Endodermal cell (in vitro differentiated cells): ENCODE results near the gene BUD31. TPM values are rescaled to one million over a fixed set of nuclear protein-coding genes. Genes with fewer than 3 reads are reported as not detected.

ENCODE experiments used
- DNase-seq: peaks from one replicate; pipeline ENCODE4 v3.0.0-alpha.2; 2017
- H3K27ac ChIP-seq: 2 replicates; pipeline ENCODE4 v1.5.1; 2013; ENCODE audit warnings: mild to moderate bottlenecking, low read depth, low read length, moderate library complexity
- H3K27me3 ChIP-seq: 2 replicates; pipeline ENCODE4 v1.6.1; 2013; ENCODE audit warnings: mild to moderate bottlenecking, low read length, moderate library complexity; ENCODE audit not compliant: insufficient read depth, control insufficient read depth, poor library complexity, severe bottlenecking
- H3K36me3 ChIP-seq: 2 replicates; pipeline ENCODE4 v1.7.0; 2013; ENCODE audit warnings: mild to moderate bottlenecking, low read length, moderate library complexity; ENCODE audit not compliant: control insufficient read depth, insufficient read depth
- H3K4me1 ChIP-seq: one replicate; pipeline ENCODE4 v1.7.0; 2013; ENCODE audit warnings: low read length; ENCODE audit not compliant: control insufficient read depth, insufficient read depth
- H3K4me3 ChIP-seq: 2 replicates; pipeline ENCODE4 v1.5.1; 2013; ENCODE audit warnings: mild to moderate bottlenecking, low read length, moderate library complexity
- H3K9ac ChIP-seq: 2 replicates; pipeline ENCODE4 v1.6.1; 2013; ENCODE audit warnings: mild to moderate bottlenecking, low read length, moderate library complexity; ENCODE audit not compliant: poor library complexity, severe bottlenecking; ENCODE audit errors: extremely low read depth
- H3K9me3 ChIP-seq: 2 replicates; pipeline ENCODE4 v1.6.1; 2013; ENCODE audit warnings: mild to moderate bottlenecking, low read length, moderate library complexity; ENCODE audit not compliant: control insufficient read depth
- H3K27ac Mint-ChIP-seq: 2 replicates; pipeline ENCODE4 v1.8.0; 2020; ENCODE audit warnings: mixed read lengths
- H3K27me3 Mint-ChIP-seq: 2 replicates; pipeline ENCODE4 v1.8.0; 2021; ENCODE audit warnings: mild to moderate bottlenecking, mixed read lengths; ENCODE audit not compliant: insufficient read depth
- H3K36me3 Mint-ChIP-seq: 2 replicates; pipeline ENCODE4 v1.8.0; 2020; ENCODE audit warnings: low read depth, mixed read lengths
- H3K4me1 Mint-ChIP-seq: 2 replicates; pipeline ENCODE4 v1.8.0; 2020; ENCODE audit warnings: mixed read lengths
- H3K4me3 Mint-ChIP-seq: 2 replicates; pipeline ENCODE4 v1.8.0; 2020; ENCODE audit warnings: mild to moderate bottlenecking, moderate library complexity, mixed read lengths
- H3K9me3 Mint-ChIP-seq: 2 replicates; pipeline ENCODE4 v1.8.0; 2020; ENCODE audit warnings: mild to moderate bottlenecking, mixed read lengths
- WGBS, 2 experiments: methylation state at CpG; one replicate each; pipeline versions ENCODE4 v1.1.5 to v1.1.7; 2013; ENCODE audit warnings: missing lambda C conversion rate in 2 of 2, mixed read lengths in 1 of 2; ENCODE audit not compliant: insufficient coverage in 1 of 2, insufficient read length in 1 of 2; 5-methylcytosine and 5-hydroxymethylcytosine counted together
- total RNA-seq, 2 donors: library from RNA; stranded (reverse); fragmentation: NEBNext Ultra II Directional in 1 of 2; extraction: Animal tissue kit (Norgen Biotek cat#: 25700) in 1 of 2; gene quantifications; 2 replicates in 1 of 2; 3 replicates in 1 of 2; pipeline ENCODE4 v1.2.1, GENCODE V29; 2021
- TF ChIP-seq, protein P1 (sequence below): fragments of 200-600 bp; sonication (generic); conservative IDR thresholded peaks from 2 replicates; pipeline ENCODE4 v1.5.0; 2021; ENCODE audit warnings: antibody characterized with exemption, mild to moderate bottlenecking

BUD31 gene
- total RNA-seq, 2 donors from 2014 or later, result 102 to 117 TPM

DNA sequence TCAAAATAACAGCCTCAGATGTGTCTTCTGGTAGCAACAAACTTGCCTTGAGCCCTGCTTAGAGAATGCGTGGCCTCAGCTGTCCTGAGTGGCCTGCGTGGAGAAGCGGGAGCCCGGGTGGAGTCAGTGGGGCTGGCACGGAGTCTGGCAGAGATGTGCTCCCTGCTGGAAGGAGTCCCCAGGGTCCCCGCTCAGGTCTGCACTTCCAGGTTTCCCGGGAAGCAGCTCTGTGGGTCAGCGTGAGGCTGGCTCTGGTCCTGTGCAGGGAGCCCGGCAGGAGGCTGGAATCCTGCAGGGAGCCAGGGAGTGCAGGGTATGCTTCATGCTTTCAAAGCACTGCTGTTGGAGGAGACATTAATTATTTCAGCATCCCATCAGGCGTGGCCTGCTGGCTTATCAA, 40.1 kb downstream of the BUD31 start:
- H3K9me3 ChIP-seq, result no peaks in the 10 kb centered on the region
- H3K27me3 Mint-ChIP-seq, result no peaks in the 10 kb centered on the region
- H3K4me1 Mint-ChIP-seq, result no peaks in the 10 kb centered on the region
- H3K27ac Mint-ChIP-seq, result no peak overlapping the region
- no peaks in the 10 kb centered on the region for H3K4me1 ChIP-seq
- H3K27ac ChIP-seq, result no peak overlapping the region
- no peak overlapping the region for H3K4me3 Mint-ChIP-seq
- peaks cover 89% of the 10 kb centered on the region for H3K36me3 ChIP-seq
- no peaks in the 10 kb centered on the region for H3K27me3 ChIP-seq
- no peak overlapping the region for H3K9ac ChIP-seq
- no peak overlapping the region for H3K4me3 ChIP-seq
- TF ChIP-seq, protein P1, sequence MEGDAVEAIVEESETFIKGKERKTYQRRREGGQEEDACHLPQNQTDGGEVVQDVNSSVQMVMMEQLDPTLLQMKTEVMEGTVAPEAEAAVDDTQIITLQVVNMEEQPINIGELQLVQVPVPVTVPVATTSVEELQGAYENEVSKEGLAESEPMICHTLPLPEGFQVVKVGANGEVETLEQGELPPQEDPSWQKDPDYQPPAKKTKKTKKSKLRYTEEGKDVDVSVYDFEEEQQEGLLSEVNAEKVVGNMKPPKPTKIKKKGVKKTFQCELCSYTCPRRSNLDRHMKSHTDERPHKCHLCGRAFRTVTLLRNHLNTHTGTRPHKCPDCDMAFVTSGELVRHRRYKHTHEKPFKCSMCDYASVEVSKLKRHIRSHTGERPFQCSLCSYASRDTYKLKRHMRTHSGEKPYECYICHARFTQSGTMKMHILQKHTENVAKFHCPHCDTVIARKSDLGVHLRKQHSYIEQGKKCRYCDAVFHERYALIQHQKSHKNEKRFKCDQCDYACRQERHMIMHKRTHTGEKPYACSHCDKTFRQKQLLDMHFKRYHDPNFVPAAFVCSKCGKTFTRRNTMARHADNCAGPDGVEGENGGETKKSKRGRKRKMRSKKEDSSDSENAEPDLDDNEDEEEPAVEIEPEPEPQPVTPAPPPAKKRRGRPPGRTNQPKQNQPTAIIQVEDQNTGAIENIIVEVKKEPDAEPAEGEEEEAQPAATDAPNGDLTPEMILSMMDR, result no peak
- H3K36me3 Mint-ChIP-seq, result peaks cover 78% of the 10 kb centered on the region
- no peaks in the 10 kb centered on the region for H3K9me3 Mint-ChIP-seq
- no peak for DNase-seq
- WGBS, 2 experiments, result 90 to 97% methylated on average over 9 to 10 of the region's 10 CpGs

DNA sequence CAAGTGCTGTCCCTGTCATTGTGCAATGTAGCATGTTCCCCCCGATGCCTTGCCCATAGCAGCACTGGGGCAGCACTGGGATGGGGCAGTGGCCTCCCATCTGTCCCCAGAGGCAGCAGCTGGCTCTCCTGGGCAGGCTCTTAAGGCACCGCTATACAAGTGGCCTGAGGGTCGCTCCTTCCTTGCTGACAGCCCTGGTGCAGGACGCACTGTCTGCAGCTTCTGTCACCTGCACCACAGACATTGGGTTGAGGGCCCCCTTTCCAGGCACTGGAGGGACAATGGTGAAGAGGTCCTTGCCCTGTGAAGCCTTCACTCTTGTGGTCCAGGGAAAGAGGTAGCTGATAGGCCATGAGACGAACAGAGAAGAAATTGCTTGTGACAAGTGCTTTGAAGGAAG, 40.6 kb downstream of the BUD31 start:
- H3K4me3 Mint-ChIP-seq, result no peak overlapping the region
- DNase-seq, result no peak
- no peak overlapping the region for H3K9ac ChIP-seq
- 90 to 94% methylated on average over 5 of the region's 5 CpGs for WGBS, 2 experiments
- H3K27ac Mint-ChIP-seq, result no peak overlapping the region
- no peaks in the 10 kb centered on the region for H3K4me1 ChIP-seq
- peaks cover 90% of the 10 kb centered on the region for H3K36me3 ChIP-seq
- peaks cover 77% of the 10 kb centered on the region for H3K36me3 Mint-ChIP-seq
- TF ChIP-seq, protein P1, result no peak
- H3K4me3 ChIP-seq, result no peak overlapping the region
- H3K27me3 Mint-ChIP-seq, result no peaks in the 10 kb centered on the region
- H3K27ac ChIP-seq, result no peak overlapping the region
- H3K9me3 Mint-ChIP-seq, result no peaks in the 10 kb centered on the region
- no peaks in the 10 kb centered on the region for H3K27me3 ChIP-seq
- no peaks in the 10 kb centered on the region for H3K4me1 Mint-ChIP-seq
- H3K9me3 ChIP-seq, result no peaks in the 10 kb centered on the region

GRCh38 chr7:99451936-99452335, 43.2 kb downstream of the BUD31 start:
- Histone ChIP-seq H3K9ac (no peak overlapping the region), H3K27me3 (no peaks in the 10 kb centered on the region), H3K4me3 (no peak overlapping the region), H3K27ac (no peak overlapping the region), H3K9me3 (no peaks in the 10 kb centered on the region), H3K4me1 (no peaks in the 10 kb centered on the region), H3K36me3 (peaks cover 93% of the 10 kb centered on the region)
- no peak for DNase-seq
- Mint-ChIP-seq H3K4me1 (no peaks in the 10 kb centered on the region), H3K36me3 (peaks cover 80% of the 10 kb centered on the region), H3K4me3 (no peak overlapping the region), H3K27me3 (no peaks in the 10 kb centered on the region), H3K9me3 (no peaks in the 10 kb centered on the region), H3K27ac (no peak overlapping the region)
- WGBS, 2 experiments, result 94 to 98% methylated on average over 6 to 8 of the region's 8 CpGs
- TF ChIP-seq, protein P1, result no peak
